ENCODE results near the gene ASB7. TPM values are rescaled to one million over a fixed set of nuclear protein-coding genes. Genes with fewer than 3 reads are reported as not detected.
A peak's percentile ranks its signal among the peaks of the same experiment; 100 is the strongest.

The ASB7 gene
- polyA plus RNA-seq (ENCODE audit: low read depth in 6 of 6), result 10 to 100 TPM; 11.0 to 17.2 (median 14.1) TPM

GRCh38 chr15:100602064-100602822 is at the start of gene ASB7, which contains the start of gene LINS1:
ASB7 (plus strand) TSS chr15:100602589; CDS start chr15:100612217, 9,628 bp downstream.
LINS1 (minus strand) TSS chr15:100602184; CDS start chr15:100580842, 21,342 bp downstream.
- peak within 1 kb of the TSS in 4 of 6 donors; percentile 69 to 97 (median 97) for H3K27ac Mint-ChIP-seq
- peaks cover 20 to 35% (median 35%) of the 10 kb centered on the region in 3 donors for H3K4me1 Mint-ChIP-seq

GRCh38 chr15:100553468-100553867 is 48.9 kb upstream of the ASB7 start:
- H3K9me3 Mint-ChIP-seq, result peaks cover 0 to 19% (median 10%) of the 10 kb centered on the region in 7 donors
- H3K4me1 Mint-ChIP-seq, result no peaks in the 10 kb centered on the region
- no peaks in the 10 kb centered on the region for H3K27me3 Mint-ChIP-seq
- ATAC-seq (ENCODE audit: low read depth in 2 of 2), result no peak
- no peak for DNase-seq
- no peak overlapping the region for H3K4me3 Mint-ChIP-seq
- no peak overlapping the region for H3K27ac Mint-ChIP-seq
- no peaks in the 10 kb centered on the region for H3K36me3 Mint-ChIP-seq

More at GRCh38 chr15:100602064-100602822, at the start of gene ASB7, which contains the start of gene LINS1:
- H3K4me3 Mint-ChIP-seq, result no peak within 1 kb of the TSS
- ATAC-seq (ENCODE audit: low read depth in 2 of 2) (peak; percentile 85 to 87), DNase-seq (peak; percentile 100)
- H3K36me3 Mint-ChIP-seq, result peaks cover 0 to 3% of the 10 kb centered on the region in 2 donors
- no peaks in the 10 kb centered on the region for H3K9me3 Mint-ChIP-seq
- no peaks in the 10 kb centered on the region for H3K27me3 Mint-ChIP-seq

DNA sequence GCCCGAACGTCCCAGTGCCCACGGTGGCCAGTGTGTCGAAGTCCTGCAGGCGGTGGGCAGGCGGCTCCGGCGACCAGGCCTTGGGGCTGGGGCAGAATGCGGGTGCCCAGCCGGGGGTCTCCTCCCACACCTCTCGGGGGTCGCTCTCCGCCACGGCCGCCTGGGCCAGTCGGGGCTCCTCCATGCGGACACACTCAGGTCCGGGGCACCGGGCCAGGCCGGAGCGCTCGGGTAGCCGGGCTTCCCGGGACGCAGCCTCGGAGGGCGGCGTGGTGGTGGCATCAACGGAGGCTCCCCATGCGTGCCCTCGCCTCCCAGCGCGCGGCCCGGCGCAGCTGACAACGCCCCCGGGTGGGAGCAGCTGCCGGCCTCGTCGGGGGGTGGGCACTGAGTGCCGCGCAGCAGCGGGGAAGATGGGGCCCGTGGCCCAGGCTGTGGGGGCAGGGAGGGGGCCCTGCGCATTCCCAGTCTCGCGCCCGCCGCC is 43.6 kb upstream of the ASB7 start:
- DNase-seq (no peak), ATAC-seq (ENCODE audit: low read depth in 2 of 2) (no peak)
- Mint-ChIP-seq H3K4me3 (no peak overlapping the region), H3K36me3 (no peaks in the 10 kb centered on the region), H3K27me3 (no peaks in the 10 kb centered on the region), H3K9me3 (peaks cover 0 to 1% (median 0%) of the 10 kb centered on the region in 7 donors), H3K27ac (no peak overlapping the region), H3K4me1 (no peaks in the 10 kb centered on the region)

GRCh38 chr15:100559330-100559729 is 43.1 kb upstream of the ASB7 start:
- ATAC-seq (ENCODE audit: low read depth in 2 of 2), result no peak
- Mint-ChIP-seq H3K27ac (no peak overlapping the region), H3K4me1 (no peaks in the 10 kb centered on the region), H3K4me3 (no peak overlapping the region), H3K9me3 (peaks cover 0 to 1% (median 0%) of the 10 kb centered on the region in 7 donors), H3K27me3 (no peaks in the 10 kb centered on the region), H3K36me3 (peaks cover 0 to under 1% of the 10 kb centered on the region in 2 donors)
- DNase-seq, result no peak

DNA sequence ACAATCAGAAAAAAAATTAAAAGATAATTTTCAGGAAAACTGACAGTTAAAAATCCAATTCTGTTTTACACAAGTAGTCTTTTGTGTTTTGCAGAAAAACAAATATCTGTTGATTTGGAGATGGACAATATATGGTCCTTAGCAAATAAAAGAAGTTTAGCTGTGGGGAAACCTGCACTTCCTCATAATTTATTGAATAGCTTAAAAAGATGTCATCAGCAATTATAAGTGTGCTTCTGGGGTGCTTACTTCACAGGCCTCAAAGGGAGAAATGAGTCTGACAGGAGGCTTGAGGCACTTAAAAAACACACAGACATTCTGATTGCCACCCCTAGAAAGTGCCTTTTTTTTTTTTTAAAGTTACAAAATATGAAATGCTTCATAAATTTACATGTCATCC is 42.1 kb upstream of the ASB7 start:
- Mint-ChIP-seq H3K4me1 (no peaks in the 10 kb centered on the region), H3K36me3 (peaks cover 0 to 6% of the 10 kb centered on the region in 2 donors), H3K4me3 (no peak overlapping the region), H3K9me3 (peaks cover 0 to 1% (median 0%) of the 10 kb centered on the region in 7 donors), H3K27me3 (no peaks in the 10 kb centered on the region), H3K27ac (no peak overlapping the region)
- DNase-seq (no peak), ATAC-seq (ENCODE audit: low read depth in 2 of 2) (no peak)

- peaks cover 5 to 6% of the 10 kb centered on the region in 2 donors for H3K36me3 Mint-ChIP-seq
- DNase-seq, result no peak
- no peak for ATAC-seq (ENCODE audit: low read depth in 2 of 2)
- no peak overlapping the region for H3K27ac Mint-ChIP-seq
- no peaks in the 10 kb centered on the region for H3K27me3 Mint-ChIP-seq
- H3K4me3 Mint-ChIP-seq, result no peak overlapping the region
- no peaks in the 10 kb centered on the region for H3K9me3 Mint-ChIP-seq
- H3K4me1 Mint-ChIP-seq, result no peaks in the 10 kb centered on the region
These were observed 36.8 kb upstream of the ASB7 start for GRCh38 chr15:100565591-100565990.

- H3K27ac Mint-ChIP-seq, result no peak overlapping the region
These were observed 35.4 kb upstream of the ASB7 start for GRCh38 chr15:100566850-100567628.

GRCh38 chr15:100569391-100569790 is 33.0 kb upstream of the ASB7 start:
- H3K4me1 Mint-ChIP-seq, result no peaks in the 10 kb centered on the region
- peaks cover 4 to 12% of the 10 kb centered on the region in 2 donors for H3K36me3 Mint-ChIP-seq
- H3K4me3 Mint-ChIP-seq, result no peak overlapping the region
- H3K27ac Mint-ChIP-seq, result no peak overlapping the region
- no peaks in the 10 kb centered on the region for H3K27me3 Mint-ChIP-seq
- DNase-seq (no peak), ATAC-seq (ENCODE audit: low read depth in 2 of 2) (no peak)
- H3K9me3 Mint-ChIP-seq, result no peaks in the 10 kb centered on the region

More at GRCh38 chr15:100566850-100567628, 35.4 kb upstream of the ASB7 start:
- Mint-ChIP-seq H3K9me3 (no peaks in the 10 kb centered on the region), H3K4me1 (no peaks in the 10 kb centered on the region), H3K27me3 (no peaks in the 10 kb centered on the region), H3K36me3 (peaks cover 6 to 12% of the 10 kb centered on the region in 2 donors), H3K4me3 (no peak overlapping the region)
- ATAC-seq (ENCODE audit: low read depth in 2 of 2), result no peak
- no peak for DNase-seq

- Mint-ChIP-seq H3K4me3 (no peak overlapping the region), H3K27me3 (no peaks in the 10 kb centered on the region), H3K9me3 (no peaks in the 10 kb centered on the region), H3K36me3 (peaks cover 0 to 12% of the 10 kb centered on the region in 2 donors), H3K27ac (no peak overlapping the region), H3K4me1 (no peaks in the 10 kb centered on the region)
- DNase-seq, result no peak
- ATAC-seq (ENCODE audit: low read depth in 2 of 2), result no peak
These were observed 32.1 kb upstream of the ASB7 start for GRCh38 chr15:100570275-100570674.

- DNase-seq, result no peak
- peaks cover 0 to 3% (median 2%) of the 10 kb centered on the region in 3 donors for H3K4me1 Mint-ChIP-seq
- no peak overlapping the region for H3K4me3 Mint-ChIP-seq
- H3K27ac Mint-ChIP-seq, result no peak overlapping the region
- H3K36me3 Mint-ChIP-seq, result peaks cover 1 to 12% of the 10 kb centered on the region in 2 donors
- H3K9me3 Mint-ChIP-seq, result no peaks in the 10 kb centered on the region
- H3K27me3 Mint-ChIP-seq, result no peaks in the 10 kb centered on the region
- no peak for ATAC-seq (ENCODE audit: low read depth in 2 of 2)
These were observed 31.6 kb upstream of the ASB7 start for GRCh38 chr15:100570735-100571313.

- peaks cover 7 to 12% of the 10 kb centered on the region in 2 donors for H3K36me3 Mint-ChIP-seq
- H3K9me3 Mint-ChIP-seq, result no peaks in the 10 kb centered on the region
- ATAC-seq (ENCODE audit: low read depth in 2 of 2) (no peak), DNase-seq (no peak)
- H3K4me1 Mint-ChIP-seq, result peaks cover under 1 to 12% (median 5%) of the 10 kb centered on the region in 3 donors
- H3K27me3 Mint-ChIP-seq, result no peaks in the 10 kb centered on the region
- no peak overlapping the region for H3K27ac Mint-ChIP-seq
- H3K4me3 Mint-ChIP-seq, result no peak overlapping the region
These were observed 30.7 kb upstream of the ASB7 start for GRCh38 chr15:100571592-100572167.

GRCh38 chr15:100572362-100572983 is 29.9 kb upstream of the ASB7 start:
- Mint-ChIP-seq H3K4me3 (no peak overlapping the region), H3K36me3 (peaks cover 7 to 12% of the 10 kb centered on the region in 2 donors), H3K27ac (peak overlapping the region in 2 of 6 donors; percentile 19 to 38), H3K4me1 (peaks cover 6 to 17% (median 8%) of the 10 kb centered on the region in 3 donors), H3K9me3 (no peaks in the 10 kb centered on the region), H3K27me3 (no peaks in the 10 kb centered on the region)
- ATAC-seq (ENCODE audit: low read depth in 2 of 2) (no peak), DNase-seq (peak; percentile 7)

Data from naive B cell (primary cell).